Neural progenitor cell (in vitro differentiated cells): ENCODE data around the gene ITPR1.

Source experiments
- CTCF ChIP-seq: fragments of 200-600 bp; sonication (generic); IDR thresholded peaks from 2 replicates; pipeline ENCODE4 v1.5.1; 2017; ENCODE audit warnings: antibody characterized with exemption, mild to moderate bottlenecking
- EZH2 ChIP-seq: fragments of 200-600 bp; sonication (generic); IDR thresholded peaks from 2 replicates; pipeline ENCODE4 v1.6.1; 2017; ENCODE audit warnings: antibody characterized with exemption, mild to moderate bottlenecking, moderate library complexity
- EZH2phosphoT487 ChIP-seq: fragments of 200-600 bp; sonication (generic); IDR thresholded peaks from 2 replicates; pipeline ENCODE4 v1.6.1; 2017; ENCODE audit warnings: antibody characterized with exemption

DNA sequence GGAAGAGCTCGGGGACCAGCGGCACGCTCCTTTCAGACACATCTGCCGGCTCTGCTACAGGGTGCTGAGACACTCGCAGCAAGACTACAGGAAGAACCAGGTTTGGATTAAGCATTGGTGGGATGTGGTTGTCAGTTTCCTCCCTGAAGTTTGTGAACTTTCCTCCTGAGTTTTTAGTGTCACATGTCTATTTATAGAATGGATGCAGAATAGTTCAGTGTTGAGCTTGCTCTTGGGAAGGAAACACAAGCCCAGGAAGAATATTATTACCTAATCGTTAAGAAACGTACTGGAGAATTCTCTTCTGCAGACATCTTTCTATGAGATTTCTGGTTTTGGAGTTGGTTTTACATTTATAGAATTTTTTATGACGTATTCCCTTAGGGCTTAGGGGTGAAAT lies 172.0 kb downstream of the ITPR1 start:
- no peak for TF ChIP-seq EZH2
- no peak for TF ChIP-seq CTCF
- no peak for TF ChIP-seq EZH2phosphoT487
